ENCODE results near the gene CXADR. TPM values are rescaled to one million over a fixed set of nuclear protein-coding genes. Genes with fewer than 3 reads are reported as not detected.

The CXADR gene
- total RNA-seq, 6 donors from 2014 or later, result 19.9 to 73.0 (median 29.2) TPM

GRCh38 chr21:17552410-17552809, 39.6 kb downstream of the CXADR start:
- H3K4me3 ChIP-seq, result no peak overlapping the region
- no peak for DNase-seq
- H3K9me3 ChIP-seq, result no peaks in the 10 kb centered on the region
- H3K4me1 ChIP-seq, result no peaks in the 10 kb centered on the region
- no peaks in the 10 kb centered on the region for H3K27me3 ChIP-seq
- no peak for ATAC-seq (ENCODE audit: low FRiP score in 2 of 2)
- H3K36me3 ChIP-seq, result no peaks in the 10 kb centered on the region
- TF ChIP-seq, protein P1, sequence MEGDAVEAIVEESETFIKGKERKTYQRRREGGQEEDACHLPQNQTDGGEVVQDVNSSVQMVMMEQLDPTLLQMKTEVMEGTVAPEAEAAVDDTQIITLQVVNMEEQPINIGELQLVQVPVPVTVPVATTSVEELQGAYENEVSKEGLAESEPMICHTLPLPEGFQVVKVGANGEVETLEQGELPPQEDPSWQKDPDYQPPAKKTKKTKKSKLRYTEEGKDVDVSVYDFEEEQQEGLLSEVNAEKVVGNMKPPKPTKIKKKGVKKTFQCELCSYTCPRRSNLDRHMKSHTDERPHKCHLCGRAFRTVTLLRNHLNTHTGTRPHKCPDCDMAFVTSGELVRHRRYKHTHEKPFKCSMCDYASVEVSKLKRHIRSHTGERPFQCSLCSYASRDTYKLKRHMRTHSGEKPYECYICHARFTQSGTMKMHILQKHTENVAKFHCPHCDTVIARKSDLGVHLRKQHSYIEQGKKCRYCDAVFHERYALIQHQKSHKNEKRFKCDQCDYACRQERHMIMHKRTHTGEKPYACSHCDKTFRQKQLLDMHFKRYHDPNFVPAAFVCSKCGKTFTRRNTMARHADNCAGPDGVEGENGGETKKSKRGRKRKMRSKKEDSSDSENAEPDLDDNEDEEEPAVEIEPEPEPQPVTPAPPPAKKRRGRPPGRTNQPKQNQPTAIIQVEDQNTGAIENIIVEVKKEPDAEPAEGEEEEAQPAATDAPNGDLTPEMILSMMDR (IDR thresholded peaks at IDR 0.05), result no peak
- H3K27ac ChIP-seq, result no peak overlapping the region

- Histone ChIP-seq H3K9me3 (no peaks in the 10 kb centered on the region), H3K27me3 (no peaks in the 10 kb centered on the region), H3K27ac (no peak overlapping the region), H3K36me3 (no peaks in the 10 kb centered on the region), H3K4me3 (no peak overlapping the region), H3K4me1 (no peaks in the 10 kb centered on the region)
- WGBS, 2 donors, result 44 to 78% methylated on average over 2 of the region's 2 CpGs
- no peak for DNase-seq
- TF ChIP-seq EP300 (IDR thresholded peaks at IDR 0.05) (no peak), POLR2A (IDR thresholded peaks at IDR 0.05) (no peak), POLR2AphosphoS5 (IDR thresholded peaks at IDR 0.05) (no peak)
- TF ChIP-seq, protein P1 (IDR thresholded peaks at IDR 0.05), result no peak
- no peak for ATAC-seq (ENCODE audit: low FRiP score in 2 of 2)
Measured at GRCh38 chr21:17554120-17554519, 41.3 kb downstream of the CXADR start.

- no peak for DNase-seq
- Histone ChIP-seq H3K27me3 (no peaks in the 10 kb centered on the region), H3K27ac (no peak overlapping the region), H3K4me3 (no peak overlapping the region), H3K9me3 (no peaks in the 10 kb centered on the region), H3K36me3 (no peaks in the 10 kb centered on the region), H3K4me1 (no peaks in the 10 kb centered on the region)
- 52% methylated on average over 6 of the region's 6 CpGs for WGBS, 2 donors
- TF ChIP-seq, protein P1 (IDR thresholded peaks at IDR 0.05), result peak in 1 of 6 experiments; percentile 28
- TF ChIP-seq EP300 (IDR thresholded peaks at IDR 0.05), result no peak
- peak in 1 of 2 donors; percentile 36 for ATAC-seq (ENCODE audit: low FRiP score in 2 of 2)
Measured at GRCh38 chr21:17554679-17555465, 42.0 kb downstream of the CXADR start.

DNA sequence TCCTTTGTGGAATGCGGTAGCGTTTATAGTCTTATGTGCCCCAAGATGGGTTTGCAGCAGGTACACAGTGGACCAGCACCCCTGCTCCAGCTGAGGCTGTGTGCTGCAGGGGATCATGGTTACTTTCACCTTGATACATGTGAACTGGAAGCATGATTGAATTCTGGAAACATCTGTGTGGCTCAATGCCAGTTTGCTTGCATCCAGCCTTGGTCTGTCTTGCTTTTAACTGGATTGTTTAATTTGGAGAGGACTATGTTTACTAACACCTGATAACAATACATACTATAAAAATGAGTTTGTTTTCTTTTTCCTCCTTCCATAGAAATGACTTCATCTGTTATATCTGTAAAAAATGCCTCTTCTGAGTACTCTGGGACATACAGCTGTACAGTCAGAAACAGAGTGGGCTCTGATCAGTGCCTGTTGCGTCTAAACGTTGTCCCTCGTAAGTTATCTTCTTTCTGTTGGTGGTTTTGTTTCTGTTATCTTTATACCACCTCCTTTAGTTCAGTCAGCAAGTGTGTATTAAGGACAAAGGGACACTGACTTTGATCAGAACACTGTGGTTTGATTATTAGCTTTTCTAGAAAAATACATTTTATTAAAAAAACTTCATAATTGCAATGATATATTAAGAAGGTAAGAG, 47.7 kb downstream of the CXADR start:
- Histone ChIP-seq H3K27ac (no peak overlapping the region), H3K4me1 (no peaks in the 10 kb centered on the region), H3K9me3 (no peaks in the 10 kb centered on the region), H3K4me3 (no peak overlapping the region), H3K36me3 (no peaks in the 10 kb centered on the region), H3K27me3 (no peaks in the 10 kb centered on the region)
- no peak for ATAC-seq (ENCODE audit: low FRiP score in 2 of 2)
- DNase-seq, result no peak
- 63 to 64% methylated on average over 5 of the region's 5 CpGs for WGBS, 2 donors
- TF ChIP-seq POLR2A (IDR thresholded peaks at IDR 0.05), result no peak
- TF ChIP-seq, protein P1 (IDR thresholded peaks at IDR 0.05), result no peak

- H3K4me3 ChIP-seq, result no peak overlapping the region
- no peaks in the 10 kb centered on the region for H3K36me3 ChIP-seq
- ATAC-seq (ENCODE audit: low FRiP score in 2 of 2) (no peak), DNase-seq (no peak)
- no peak overlapping the region for H3K27ac ChIP-seq
- no peaks in the 10 kb centered on the region for H3K27me3 ChIP-seq
- peaks cover 0 to 6% (median 0%) of the 10 kb centered on the region in 4 donors for H3K4me1 ChIP-seq
- WGBS, 2 donors, result 58 to 75% methylated on average over 8 to 9 of the region's 9 CpGs
- TF ChIP-seq POLR2A (IDR thresholded peaks at IDR 0.05) (no peak), EP300 (IDR thresholded peaks at IDR 0.05) (no peak), POLR2AphosphoS5 (IDR thresholded peaks at IDR 0.05) (no peak)
- TF ChIP-seq, protein P1 (IDR thresholded peaks at IDR 0.05), result no peak
- H3K9me3 ChIP-seq, result no peaks in the 10 kb centered on the region
Measured at GRCh38 chr21:17570786-17571185, 57.9 kb downstream of the CXADR start.
